Breast epithelium (tissue), 4 donors: ENCODE results near the gene CBX7. TPM values are rescaled to one million over a fixed set of nuclear protein-coding genes. Genes with fewer than 3 reads are reported as not detected.

Experiments used
- DNase-seq, 2 donors: peaks; one replicate each; pipeline ENCODE4 v3.0.0-alpha.2; 2019; ENCODE audit warnings: low spot score in 2 of 2
- H3K27ac ChIP-seq, 2 donors: fragments of 200-600 bp; sonication (generic) in 1 of 2; one replicate each; pipeline ENCODE4 v1.5.1; 2016 to 2019; ENCODE audit warnings: mild to moderate bottlenecking in 1 of 2
- H3K27me3 ChIP-seq, 2 donors: fragments of 200-600 bp; sonication (generic) in 1 of 2; one replicate each; pipeline versions ENCODE4 v1.5.1 to v1.6.0; 2017 to 2019; ENCODE audit warnings: control low read depth in 1 of 2, mild to moderate bottlenecking in 1 of 2
- H3K36me3 ChIP-seq: fragments of 200-600 bp; one replicate; pipeline ENCODE4 v1.5.1; 2019
- H3K4me1 ChIP-seq, 2 donors: fragments of 200-600 bp; sonication (generic); one replicate each; pipeline ENCODE4 v1.5.1; 2016 to 2019; ENCODE audit warnings: control low read depth in 1 of 2
- H3K4me3 ChIP-seq, 3 donors: fragments of 200-600 bp; sonication (generic); 1 replicate in 2 of 3; 2 replicates in 1 of 3; pipeline ENCODE4 v1.5.1; 2016 to 2019; ENCODE audit warnings: mild to moderate bottlenecking in 3 of 3, moderate library complexity in 2 of 3
- H3K9me3 ChIP-seq, 2 donors: fragments of 200-600 bp; sonication (generic) in 1 of 2; one replicate each; pipeline ENCODE4 v1.5.1; 2016 to 2019; ENCODE audit warnings: control low read depth in 1 of 2
- POLR2A ChIP-seq: fragments of 450-650 bp; IDR thresholded peaks from one replicate; pipeline ENCODE4 v1.6.1; 2016; ENCODE audit warnings: antibody characterized with exemption, mild to moderate bottlenecking, moderate library complexity
- POLR2AphosphoS5 ChIP-seq, 3 donors: sonication (generic); formaldehyde crosslinking; IDR thresholded peaks; one replicate each; pipeline ENCODE4 v1.6.1; 2017; ENCODE audit warnings: antibody characterized with exemption in 3 of 3
- intact Hi-C: fragments of 100-400 bp; cut with DNase I; formaldehyde crosslinking; loops from one replicate; pipeline ENCODE4 v1.15.1; 2023; ENCODE audit warnings: low total_unique reads
- total RNA-seq, 3 donors: library from RNA; depleted of rRNA; stranded (reverse); fragments of >200 nt; gene quantifications; one replicate each; pipeline ENCODE4 v1.1.0, GENCODE V29; 2016
- TF ChIP-seq, protein P1 (sequence below), 3 donors: fragments of 450-650 bp; IDR thresholded peaks; one replicate each; pipeline ENCODE4 v1.5.1; 2016 to 2017; ENCODE audit warnings: antibody characterized with exemption in 3 of 3, mild to moderate bottlenecking in 3 of 3, moderate library complexity in 3 of 3

CBX7 gene
- total RNA-seq, 3 donors from 2014 or later = 57.1 to 71.9 (median 71.1) TPM

DNA sequence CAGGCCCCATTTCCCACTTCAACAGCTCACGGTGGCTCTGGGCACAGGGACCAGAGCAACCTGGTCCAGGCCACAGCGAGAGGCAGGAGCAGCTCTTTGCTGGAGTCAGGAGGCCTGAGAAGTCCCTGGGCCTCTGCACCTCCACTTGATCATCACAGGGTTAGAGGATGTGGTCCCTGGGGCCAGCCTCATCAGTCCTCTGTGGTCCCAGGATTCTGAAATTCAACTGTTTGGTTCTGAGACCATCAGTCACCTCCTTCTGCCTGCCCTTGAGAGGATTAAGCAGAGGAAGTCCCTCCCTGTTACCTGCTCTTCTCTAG is 24.9 kb upstream of the CBX7 start:
- peak overlapping the region; percentile 88 to 89 for H3K27ac ChIP-seq
- H3K9me3 ChIP-seq = no peaks in the 10 kb centered on the region
- intact Hi-C loops = no loop called here
- no peak overlapping the region for H3K4me3 ChIP-seq
- no peaks in the 10 kb centered on the region for H3K27me3 ChIP-seq
- TF ChIP-seq, protein P1, sequence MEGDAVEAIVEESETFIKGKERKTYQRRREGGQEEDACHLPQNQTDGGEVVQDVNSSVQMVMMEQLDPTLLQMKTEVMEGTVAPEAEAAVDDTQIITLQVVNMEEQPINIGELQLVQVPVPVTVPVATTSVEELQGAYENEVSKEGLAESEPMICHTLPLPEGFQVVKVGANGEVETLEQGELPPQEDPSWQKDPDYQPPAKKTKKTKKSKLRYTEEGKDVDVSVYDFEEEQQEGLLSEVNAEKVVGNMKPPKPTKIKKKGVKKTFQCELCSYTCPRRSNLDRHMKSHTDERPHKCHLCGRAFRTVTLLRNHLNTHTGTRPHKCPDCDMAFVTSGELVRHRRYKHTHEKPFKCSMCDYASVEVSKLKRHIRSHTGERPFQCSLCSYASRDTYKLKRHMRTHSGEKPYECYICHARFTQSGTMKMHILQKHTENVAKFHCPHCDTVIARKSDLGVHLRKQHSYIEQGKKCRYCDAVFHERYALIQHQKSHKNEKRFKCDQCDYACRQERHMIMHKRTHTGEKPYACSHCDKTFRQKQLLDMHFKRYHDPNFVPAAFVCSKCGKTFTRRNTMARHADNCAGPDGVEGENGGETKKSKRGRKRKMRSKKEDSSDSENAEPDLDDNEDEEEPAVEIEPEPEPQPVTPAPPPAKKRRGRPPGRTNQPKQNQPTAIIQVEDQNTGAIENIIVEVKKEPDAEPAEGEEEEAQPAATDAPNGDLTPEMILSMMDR (IDR thresholded peaks at IDR 0.05) = no peak
- TF ChIP-seq POLR2A (no peak), POLR2AphosphoS5 (IDR thresholded peaks at IDR 0.05) (no peak)
- peaks cover 24 to 29% of the 10 kb centered on the region in 2 donors for H3K4me1 ChIP-seq
- H3K36me3 ChIP-seq = no peaks in the 10 kb centered on the region
- DNase-seq = peak in 1 of 2 donors; percentile 18

DNA sequence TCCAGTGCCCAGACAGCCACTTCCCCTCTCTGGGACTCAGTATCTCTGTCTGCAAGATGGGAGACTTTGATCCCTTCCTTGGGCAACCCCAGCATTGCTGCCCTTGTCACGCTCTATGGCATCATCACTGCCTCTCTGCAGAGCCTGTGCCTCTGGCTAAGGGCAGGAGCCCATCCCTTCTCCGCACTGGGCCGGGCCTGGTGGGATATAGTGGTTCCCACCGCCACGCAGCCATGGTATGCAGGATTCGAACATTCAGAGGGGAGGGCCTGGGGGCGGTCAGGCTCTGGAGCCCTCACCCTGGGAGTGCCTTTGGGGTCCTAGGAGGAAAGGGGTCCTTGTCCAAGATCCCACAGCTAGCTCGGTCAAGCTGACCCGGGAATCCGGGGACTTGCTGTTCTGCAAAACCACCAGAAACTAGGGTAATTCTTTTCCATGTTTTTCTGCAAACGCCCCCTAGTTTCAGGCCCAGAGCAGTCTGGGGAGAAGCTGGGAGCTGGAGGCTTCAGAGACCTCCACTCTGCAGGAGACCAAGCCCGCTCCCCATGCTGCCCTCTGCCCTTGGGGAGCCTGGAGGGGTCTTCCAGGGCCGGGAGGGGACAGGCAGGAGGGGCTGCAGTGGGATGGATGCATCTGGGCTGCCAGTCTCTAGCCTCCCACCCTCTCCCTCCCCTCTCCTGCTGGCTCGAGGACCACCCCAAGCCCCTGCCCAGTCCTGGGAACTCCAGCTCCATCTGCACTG is 24.4 kb upstream of the CBX7 start:
- intact Hi-C loops = no loop called here
- TF ChIP-seq, protein P1 (IDR thresholded peaks at IDR 0.05) = no peak
- TF ChIP-seq POLR2AphosphoS5 (IDR thresholded peaks at IDR 0.05) (no peak), POLR2A (no peak)
- H3K4me3 ChIP-seq = peak overlapping the region in 1 of 3 donors; percentile 41
- no peaks in the 10 kb centered on the region for H3K9me3 ChIP-seq
- DNase-seq = no peak
- peaks cover 24 to 29% of the 10 kb centered on the region in 2 donors for H3K4me1 ChIP-seq
- H3K36me3 ChIP-seq = no peaks in the 10 kb centered on the region
- peak overlapping the region; percentile 88 to 89 for H3K27ac ChIP-seq
- no peaks in the 10 kb centered on the region for H3K27me3 ChIP-seq

DNA sequence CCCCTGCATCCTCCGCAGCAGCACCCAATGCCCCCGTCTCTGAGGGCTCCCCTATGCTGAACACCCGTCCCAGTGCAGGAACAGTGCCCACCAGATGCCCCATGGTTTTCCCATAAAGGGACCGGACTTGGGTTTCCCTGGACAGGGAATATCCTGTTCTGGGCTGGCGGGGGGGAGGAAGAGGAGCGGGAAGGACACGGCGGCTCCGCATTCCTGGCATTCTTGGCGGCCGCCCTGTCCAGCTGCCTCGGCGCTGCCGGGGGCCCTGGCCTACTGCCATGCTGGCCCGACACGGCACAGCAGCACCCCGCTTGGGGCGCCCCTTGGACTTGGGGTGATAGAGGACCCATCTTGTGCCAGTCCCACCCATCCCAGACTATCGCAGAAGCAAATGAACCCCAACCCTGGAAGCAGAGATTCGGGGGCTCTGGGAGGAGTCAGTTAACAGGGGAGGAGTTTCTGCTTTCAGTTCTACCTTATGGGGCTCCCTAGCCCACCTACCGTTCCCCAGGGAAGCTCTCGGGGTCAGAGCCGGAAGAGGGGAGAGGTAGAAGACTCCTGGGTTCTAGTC is 23.7 kb upstream of the CBX7 start:
- intact Hi-C loops = no loop called here
- Histone ChIP-seq H3K27me3 (no peaks in the 10 kb centered on the region), H3K27ac (peak overlapping the region; percentile 88 to 89), H3K9me3 (no peaks in the 10 kb centered on the region), H3K4me3 (peak overlapping the region in 2 of 3 donors; percentile 32 to 41), H3K36me3 (no peaks in the 10 kb centered on the region), H3K4me1 (peaks cover 26 to 30% of the 10 kb centered on the region in 2 donors)
- TF ChIP-seq POLR2A = no peak
- TF ChIP-seq, protein P1 (IDR thresholded peaks at IDR 0.05) = peak in 1 of 3 donors; percentile 11
- peak; percentile 82 to 94 (median 86) for TF ChIP-seq POLR2AphosphoS5 (IDR thresholded peaks at IDR 0.05)
- DNase-seq = peak; percentile 84 to 88

DNA sequence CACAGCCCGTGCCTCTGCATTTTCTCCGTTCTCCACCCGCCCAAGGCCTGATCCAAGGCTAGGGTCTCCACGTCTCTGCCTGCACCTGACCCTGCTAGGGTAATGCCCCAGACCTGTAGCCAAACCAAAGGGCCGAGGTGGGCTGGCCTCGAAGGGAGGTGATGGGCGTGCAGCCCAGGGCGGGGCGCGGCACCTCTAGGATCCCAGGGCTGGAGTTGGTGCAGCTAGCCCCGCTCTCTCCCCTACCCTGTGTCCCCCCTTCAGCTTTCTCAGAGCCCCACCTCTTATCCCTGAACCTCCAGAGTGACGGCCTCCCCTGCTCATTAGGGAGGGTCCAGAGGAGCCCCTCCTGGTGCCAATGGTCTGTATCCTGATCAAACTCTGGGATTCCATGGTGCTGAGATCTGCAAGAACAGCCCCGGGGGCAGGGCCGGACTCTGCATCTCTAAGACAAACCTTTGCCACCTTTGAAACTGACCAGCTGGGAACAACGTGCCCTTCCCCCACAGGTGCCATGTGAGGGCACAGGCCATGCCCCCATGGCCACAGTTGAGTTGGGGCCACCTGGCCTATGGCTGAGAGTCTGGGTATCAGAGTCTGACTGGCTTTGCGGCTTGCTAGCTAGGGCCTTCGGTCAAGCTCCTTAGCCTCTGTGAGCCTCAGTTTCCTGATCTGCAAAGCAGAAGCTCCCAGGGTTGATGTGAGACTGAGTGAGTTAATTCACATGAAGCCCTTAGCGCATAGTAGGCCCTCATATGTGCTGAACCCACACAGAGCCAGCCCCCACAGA is 23.1 kb upstream of the CBX7 start:
- intact Hi-C loops = loop anchor here (2.0 kb wide), 1 partner anchor 135 kb away; no protein-coding TSS in a partner anchor
- Histone ChIP-seq H3K4me1 (peaks cover 28 to 36% of the 10 kb centered on the region in 2 donors), H3K4me3 (peak overlapping the region in 1 of 3 donors; percentile 41), H3K27ac (peak overlapping the region; percentile 88 to 89), H3K27me3 (no peaks in the 10 kb centered on the region), H3K36me3 (no peaks in the 10 kb centered on the region), H3K9me3 (no peaks in the 10 kb centered on the region)
- no peak for DNase-seq
- TF ChIP-seq POLR2A (no peak), POLR2AphosphoS5 (IDR thresholded peaks at IDR 0.05) (no peak)
- TF ChIP-seq, protein P1 (IDR thresholded peaks at IDR 0.05) = no peak
